Testis (tissue), 3 donors: ENCODE measurements around the gene RDH13. TPM values are rescaled to one million over a fixed set of nuclear protein-coding genes. Genes with fewer than 3 reads are reported as not detected.
"Not testable (repeated sequence)": the region's sequence is repeated elsewhere in the genome, so short reads cannot be mapped to it uniquely, and the experiment has no call there.

ENCODE experiments used
- DNase-seq: peaks from one replicate; pipeline ENCODE4 v3.0.0-alpha.2; 2019
- H3K27ac ChIP-seq, 2 donors: fragments of 200-600 bp; sonication (generic); one replicate each; pipeline ENCODE4 v1.5.1; 2019
- H3K27me3 ChIP-seq: fragments of 200-600 bp; sonication (generic); one replicate; pipeline ENCODE4 v1.5.1; 2019
- H3K36me3 ChIP-seq: fragments of 200-600 bp; sonication (generic); one replicate; pipeline ENCODE4 v1.5.1; 2017; ENCODE audit warnings: low read depth; ENCODE audit errors: missing control alignments
- H3K4me1 ChIP-seq: fragments of 200-600 bp; sonication (generic); one replicate; pipeline ENCODE4 v1.5.1; 2019
- H3K4me3 ChIP-seq, 2 donors: fragments of 200-600 bp; sonication (generic); one replicate each; pipeline ENCODE4 v1.5.1; 2017 to 2019
- H3K9me3 ChIP-seq: fragments of 200-600 bp; sonication (generic); one replicate; pipeline ENCODE4 v1.5.1; 2017
- POLR2A ChIP-seq: fragments of 450-650 bp; IDR thresholded peaks from one replicate; pipeline ENCODE4 v1.6.1; 2017; ENCODE audit warnings: antibody characterized with exemption, mild to moderate bottlenecking, moderate library complexity
- WGBS, 2 donors: methylation state at CpG; one replicate each; pipeline ENCODE4 v1.1.5; 2018; 5-methylcytosine and 5-hydroxymethylcytosine counted together
- intact Hi-C: fragments of 100-400 bp; cut with DNase I; formaldehyde crosslinking; loops from one replicate; pipeline ENCODE4 v1.15.1; 2023; ENCODE audit warnings: low total_unique reads
- polyA plus RNA-seq: library from polyadenylated mRNA; stranded (reverse); fragments of 350-450 nt; fragmentation: Illumina TruSeq; extraction: RNeasy Lipid Tissue Mini Kit (QIAGEN cat#74804); gene quantifications from one replicate; pipeline ENCODE4 v1.2.3, GENCODE V29; 2014; ENCODE audit warnings: low read depth, low replicate concordance; ENCODE audit not compliant: insufficient read depth
- total RNA-seq, 2 donors: library from RNA; depleted of rRNA; stranded (reverse); fragments of >200 nt; gene quantifications; one replicate each; pipeline ENCODE4 v1.2.3, GENCODE V29; 2016
- TF ChIP-seq, protein P1 (sequence below), 3 experiments: fragments of 450-650 bp in 2 of 3; fragments of 200-600 bp in 1 of 3; sonication (generic) in 1 of 3; IDR thresholded peaks; one replicate each; pipeline ENCODE4 v1.5.1; 2016 to 2019; ENCODE audit warnings: antibody characterized with exemption in 3 of 3, mild to moderate bottlenecking in 2 of 3, moderate library complexity in 1 of 3

RDH13 gene
- total and polyA plus RNA-seq, 3 donors from 2014 or later: 13.9 to 24.3 (median 22.5) TPM

DNA sequence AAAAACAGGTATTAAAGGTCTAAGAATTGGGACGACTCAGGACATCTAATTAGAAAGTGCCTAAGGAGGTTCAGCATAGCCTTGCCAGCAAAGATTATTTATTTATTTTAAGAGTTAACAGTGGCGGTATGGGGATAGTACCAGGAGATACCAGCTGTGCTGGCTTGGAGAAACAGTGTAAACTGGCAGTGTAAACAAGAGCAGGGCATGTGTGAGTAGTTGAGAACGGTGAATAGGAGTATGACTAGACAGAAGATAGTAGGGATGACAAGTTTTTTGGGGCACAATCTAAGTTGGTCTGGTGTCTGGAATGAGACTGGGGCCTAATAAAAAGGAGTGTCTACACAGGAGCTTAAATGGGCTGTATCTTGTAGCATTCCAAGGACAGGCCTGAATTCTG is 55.4 kb downstream of the RDH13 start:
- 73 to 83% methylated on average over 3 of the region's 3 CpGs for WGBS, 2 donors
- DNase-seq, H3K36me3 ChIP-seq, H3K9me3 ChIP-seq, intact Hi-C loops, H3K27ac ChIP-seq, H3K4me3 ChIP-seq, H3K27me3 ChIP-seq, H3K4me1 ChIP-seq: not testable (repeated sequence)

DNA sequence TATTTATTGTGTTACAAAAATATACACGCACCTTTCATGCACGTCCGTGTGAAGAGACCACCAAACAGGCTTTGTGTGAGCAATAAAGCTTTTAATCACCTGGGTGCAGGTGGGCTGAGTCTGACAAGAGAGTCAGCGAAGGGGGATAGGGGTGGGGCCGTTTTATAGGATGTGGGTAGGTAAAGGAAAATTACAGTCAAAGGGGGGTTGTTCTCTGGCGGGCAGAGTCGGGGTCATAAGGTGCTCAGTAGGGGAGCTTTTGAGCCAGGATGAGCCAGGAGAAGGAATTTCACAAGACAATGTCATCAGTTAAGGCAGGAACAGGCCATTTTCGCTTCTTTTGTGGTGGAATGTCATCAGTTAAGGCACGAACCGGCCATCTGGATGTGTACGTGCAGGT is 56.2 kb downstream of the RDH13 start:
- H3K36me3 ChIP-seq, DNase-seq, H3K9me3 ChIP-seq, H3K27me3 ChIP-seq, H3K4me1 ChIP-seq, intact Hi-C loops, H3K27ac ChIP-seq: not testable (repeated sequence)
- 62 to 67% methylated on average over 11 of the region's 11 CpGs for WGBS, 2 donors
- H3K4me3 ChIP-seq: peak overlapping the region in 1 of 2 donors; percentile 68

DNA sequence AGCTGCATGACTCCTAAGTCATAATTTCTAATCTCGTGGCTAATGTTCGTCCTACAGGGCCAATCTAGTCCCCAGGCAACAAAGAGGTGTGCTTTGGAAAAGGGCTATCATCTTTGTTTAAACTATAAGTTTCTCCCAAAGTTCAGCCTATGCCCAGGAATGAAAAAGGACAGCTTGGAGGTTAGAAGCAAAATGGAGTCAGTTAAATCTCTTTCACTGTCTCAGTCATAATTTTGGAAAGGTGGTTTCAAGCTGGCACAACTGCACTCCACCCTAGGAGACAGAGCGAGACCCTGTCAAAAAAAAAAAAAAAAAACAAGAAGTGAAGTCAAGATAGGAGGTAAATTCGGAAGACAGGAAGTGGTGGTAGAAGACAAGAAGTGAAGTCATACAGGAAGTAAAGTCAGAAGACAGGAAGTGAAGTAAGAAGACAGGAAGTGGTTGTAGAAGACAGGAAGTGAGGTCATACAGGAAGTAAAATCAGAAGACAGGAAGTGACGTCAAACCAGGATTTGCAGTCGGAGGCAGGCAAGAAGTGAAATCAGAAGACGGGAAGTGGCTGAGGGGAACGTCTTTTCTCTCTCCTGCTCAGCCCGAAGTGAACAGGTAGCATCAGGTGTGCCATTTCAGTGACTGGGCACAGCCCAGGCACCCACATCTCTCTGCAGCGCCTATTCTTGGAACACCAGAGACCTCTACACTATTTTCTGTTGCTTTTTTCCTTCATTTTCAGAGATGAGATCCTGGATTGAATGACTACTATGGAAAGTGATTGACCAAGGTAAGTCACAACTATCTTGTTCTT is 57.1 kb downstream of the RDH13 start:
- no peaks in the 10 kb centered on the region for H3K36me3 ChIP-seq
- no peaks in the 10 kb centered on the region for H3K4me1 ChIP-seq
- 42% methylated on average over 10 of the region's 10 CpGs for WGBS, 2 donors
- no peaks in the 10 kb centered on the region for H3K27me3 ChIP-seq
- no peaks in the 10 kb centered on the region for H3K9me3 ChIP-seq
- DNase-seq: peak; percentile 68
- TF ChIP-seq, protein P1, sequence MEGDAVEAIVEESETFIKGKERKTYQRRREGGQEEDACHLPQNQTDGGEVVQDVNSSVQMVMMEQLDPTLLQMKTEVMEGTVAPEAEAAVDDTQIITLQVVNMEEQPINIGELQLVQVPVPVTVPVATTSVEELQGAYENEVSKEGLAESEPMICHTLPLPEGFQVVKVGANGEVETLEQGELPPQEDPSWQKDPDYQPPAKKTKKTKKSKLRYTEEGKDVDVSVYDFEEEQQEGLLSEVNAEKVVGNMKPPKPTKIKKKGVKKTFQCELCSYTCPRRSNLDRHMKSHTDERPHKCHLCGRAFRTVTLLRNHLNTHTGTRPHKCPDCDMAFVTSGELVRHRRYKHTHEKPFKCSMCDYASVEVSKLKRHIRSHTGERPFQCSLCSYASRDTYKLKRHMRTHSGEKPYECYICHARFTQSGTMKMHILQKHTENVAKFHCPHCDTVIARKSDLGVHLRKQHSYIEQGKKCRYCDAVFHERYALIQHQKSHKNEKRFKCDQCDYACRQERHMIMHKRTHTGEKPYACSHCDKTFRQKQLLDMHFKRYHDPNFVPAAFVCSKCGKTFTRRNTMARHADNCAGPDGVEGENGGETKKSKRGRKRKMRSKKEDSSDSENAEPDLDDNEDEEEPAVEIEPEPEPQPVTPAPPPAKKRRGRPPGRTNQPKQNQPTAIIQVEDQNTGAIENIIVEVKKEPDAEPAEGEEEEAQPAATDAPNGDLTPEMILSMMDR (IDR thresholded peaks at IDR 0.05): no peak
- peak; percentile 24 for TF ChIP-seq POLR2A
- peak overlapping the region; percentile 3 to 42 for H3K27ac ChIP-seq
- intact Hi-C loops: no loop called here
- H3K4me3 ChIP-seq: peak overlapping the region; percentile 34 to 68

DNA sequence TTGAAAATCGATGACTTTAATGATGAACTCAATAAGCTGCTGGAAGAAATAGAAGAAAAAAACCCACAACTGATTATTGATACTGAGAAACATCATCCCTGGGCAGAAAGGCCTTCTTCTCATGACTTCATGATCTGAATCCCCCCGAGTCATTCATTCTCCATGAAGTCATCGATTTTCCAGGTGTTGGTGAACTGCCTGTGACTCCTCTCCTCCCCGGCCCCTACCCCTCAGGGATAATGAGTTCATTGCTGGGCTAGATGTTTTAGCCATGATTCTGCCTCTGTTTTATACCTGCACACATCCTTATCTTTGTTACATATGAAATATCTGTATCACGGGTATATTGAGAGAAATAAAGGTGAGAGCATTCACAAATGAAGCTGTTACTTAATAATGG is 62.2 kb downstream of the RDH13 start:
- Histone ChIP-seq H3K27ac (no peak overlapping the region), H3K27me3 (no peaks in the 10 kb centered on the region)
- TF ChIP-seq, protein P1 (IDR thresholded peaks at IDR 0.05): no peak
- TF ChIP-seq POLR2A: no peak

DNA sequence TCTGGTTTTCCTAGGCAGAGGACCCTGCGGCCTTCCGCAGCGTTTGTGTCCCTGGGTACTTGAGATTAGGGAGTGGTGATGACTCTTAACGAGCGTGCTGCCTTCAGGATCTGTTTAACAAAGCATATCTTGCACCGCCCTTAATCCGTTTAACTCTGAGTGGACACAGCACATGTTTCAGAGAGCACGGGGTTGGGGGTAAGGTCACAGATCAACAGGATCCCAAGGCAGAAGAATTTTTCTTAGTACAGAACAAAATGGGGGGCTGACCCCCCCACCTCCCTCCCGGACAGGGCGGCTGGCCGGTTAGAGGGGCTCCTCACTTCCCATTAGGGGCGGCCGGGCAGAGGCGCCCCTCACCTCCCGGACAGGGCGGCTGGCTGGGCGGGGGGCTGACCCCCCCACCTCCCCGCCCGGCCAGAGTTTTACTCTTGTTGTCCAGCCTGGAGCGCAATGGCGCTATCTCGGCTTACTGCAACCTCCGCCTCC is 64.2 kb downstream of the RDH13 start:
- H3K27ac ChIP-seq, H3K36me3 ChIP-seq, intact Hi-C loops, H3K9me3 ChIP-seq, H3K4me1 ChIP-seq, DNase-seq, H3K4me3 ChIP-seq, H3K27me3 ChIP-seq: not testable (repeated sequence)
- WGBS, 2 donors: 75 to 81% methylated on average over 11 to 15 of the region's 23 CpGs

More for the DNA sequence above, 62.2 kb downstream of the RDH13 start:
- no peak for DNase-seq
- Histone ChIP-seq H3K9me3 (no peaks in the 10 kb centered on the region), H3K4me3 (no peak overlapping the region), H3K36me3 (no peaks in the 10 kb centered on the region), H3K4me1 (no peaks in the 10 kb centered on the region)
- 72 to 79% methylated on average over 5 of the region's 5 CpGs for WGBS, 2 donors
- intact Hi-C loops: no loop called here

DNA sequence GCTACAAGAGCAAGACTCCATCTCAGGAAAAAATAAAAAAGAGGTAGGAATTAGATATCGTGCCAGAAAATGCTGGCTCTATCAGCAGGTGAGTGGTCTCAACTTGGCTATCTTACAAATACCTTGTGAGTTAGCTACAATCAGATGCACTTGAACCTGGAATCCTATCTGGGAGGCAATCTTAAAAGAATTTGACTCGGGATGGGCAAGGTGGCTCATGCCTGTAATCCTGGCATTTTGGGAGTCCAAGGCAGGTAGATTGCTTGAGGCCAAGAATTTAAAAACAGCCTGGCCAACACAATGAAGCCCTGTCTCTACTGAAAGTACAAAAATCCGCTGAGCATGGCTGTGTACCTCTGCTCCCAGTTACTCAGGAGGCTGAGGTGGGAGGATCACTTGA is 67.4 kb downstream of the RDH13 start:
- Histone ChIP-seq H3K27me3 (no peaks in the 10 kb centered on the region), H3K4me1 (no peaks in the 10 kb centered on the region), H3K4me3 (no peak overlapping the region), H3K9me3 (no peaks in the 10 kb centered on the region), H3K27ac (no peak overlapping the region), H3K36me3 (no peaks in the 10 kb centered on the region)
- 88 to 94% methylated on average over 3 of the region's 3 CpGs for WGBS, 2 donors
- intact Hi-C loops: no loop called here
- no peak for TF ChIP-seq POLR2A
- TF ChIP-seq, protein P1 (IDR thresholded peaks at IDR 0.05): no peak
- DNase-seq: no peak

Other genes with a start within 250 kb of the RDH13 start
- gene KIR3DL1, start 246.7 kb downstream of the RDH13 start, total RNA-seq: not detected
- gene KIR3DL1, start 246.7 kb downstream of the RDH13 start, polyA plus RNA-seq: not detected
- gene KIR2DS4, start 230.5 kb downstream of the RDH13 start, total RNA-seq: under 1 TPM in 1 of 2 donors, not detected in 1; 0.19 TPM
- gene KIR2DS4, start 230.5 kb downstream of the RDH13 start, polyA plus RNA-seq: not detected
- gene KIR3DL2, start 212.7 kb downstream of the RDH13 start, total RNA-seq: not detected
- gene KIR3DL2, start 212.7 kb downstream of the RDH13 start, polyA plus RNA-seq: not detected
- gene FCAR, start 188.9 kb downstream of the RDH13 start, total RNA-seq: not detected
- gene FCAR, start 188.9 kb downstream of the RDH13 start, polyA plus RNA-seq: not detected
- gene NCR1, start 157.0 kb downstream of the RDH13 start, total RNA-seq: under 1 TPM; 0.31 to 0.43 TPM
- gene NCR1, start 157.0 kb downstream of the RDH13 start, polyA plus RNA-seq: 0.44 TPM
- 10 to 100 TPM in 1 of 2 donors, 1 to 10 TPM in 1; 9.0 to 11.7 TPM for gene NLRP7, start 115.6 kb downstream of the RDH13 start, total RNA-seq
- 14.5 TPM for gene NLRP7, start 115.6 kb downstream of the RDH13 start, polyA plus RNA-seq
- 10 to 100 TPM; 41.9 to 46.4 TPM for gene NLRP2, start 96.8 kb downstream of the RDH13 start, total RNA-seq
- 42.6 TPM for gene NLRP2, start 96.8 kb downstream of the RDH13 start, polyA plus RNA-seq
- gene GP6, start 24.9 kb downstream of the RDH13 start, total RNA-seq: 1 to 10 TPM; 1.1 to 3.2 TPM
- gene GP6, start 24.9 kb downstream of the RDH13 start, polyA plus RNA-seq: 5.3 TPM
- 1 to 10 TPM; 3.4 to 3.6 TPM for gene EPS8L1, start 12.7 kb upstream of the RDH13 start, total RNA-seq
- gene EPS8L1, start 12.7 kb upstream of the RDH13 start, polyA plus RNA-seq: 13.3 TPM
- gene PPP1R12C, start 54.5 kb upstream of the RDH13 start, total RNA-seq: 100 to 1,000 TPM; 184 to 206 TPM
- gene PPP1R12C, start 54.5 kb upstream of the RDH13 start, polyA plus RNA-seq: 220 TPM
- 10 to 100 TPM; 13.0 to 14.5 TPM for gene TNNT1, start 86.1 kb upstream of the RDH13 start, total RNA-seq
- gene TNNT1, start 86.1 kb upstream of the RDH13 start, polyA plus RNA-seq: 84.0 TPM
- gene TNNI3, start 94.6 kb upstream of the RDH13 start, total RNA-seq: 10 to 100 TPM; 14.2 to 30.3 TPM
- 20.8 TPM for gene TNNI3, start 94.6 kb upstream of the RDH13 start, polyA plus RNA-seq
- gene DNAAF3, start 103.5 kb upstream of the RDH13 start, total RNA-seq: 100 to 1,000 TPM in 1 of 2 donors, 10 to 100 TPM in 1; 69.9 to 102 TPM
- gene DNAAF3, start 103.5 kb upstream of the RDH13 start, polyA plus RNA-seq: 173 TPM
- gene SYT5, start 117.1 kb upstream of the RDH13 start, total RNA-seq: 1 to 10 TPM; 1.6 to 5.0 TPM
- 11.7 TPM for gene SYT5, start 117.1 kb upstream of the RDH13 start, polyA plus RNA-seq
- 10 to 100 TPM in 1 of 2 donors, 1 to 10 TPM in 1; 6.0 to 11.3 TPM for gene PTPRH, start 146.4 kb upstream of the RDH13 start, total RNA-seq
- 1.6 TPM for gene PTPRH, start 146.4 kb upstream of the RDH13 start, polyA plus RNA-seq
- gene TMEM86B, start 165.6 kb upstream of the RDH13 start, total RNA-seq: 10 to 100 TPM; 13.4 to 13.9 TPM
- gene TMEM86B, start 165.6 kb upstream of the RDH13 start, polyA plus RNA-seq: 12.8 TPM
- gene PPP6R1, start 195.9 kb upstream of the RDH13 start, total RNA-seq: 100 to 1,000 TPM; 178 to 179 TPM
- 217 TPM for gene PPP6R1, start 195.9 kb upstream of the RDH13 start, polyA plus RNA-seq
- gene HSPBP1, start 217.0 kb upstream of the RDH13 start, total RNA-seq: 10 to 100 TPM; 43.5 to 48.2 TPM
- gene HSPBP1, start 217.0 kb upstream of the RDH13 start, polyA plus RNA-seq: 42.7 TPM
- gene BRSK1, start 220.8 kb upstream of the RDH13 start, total RNA-seq: 10 to 100 TPM; 14.9 to 20.7 TPM
- gene BRSK1, start 220.8 kb upstream of the RDH13 start, polyA plus RNA-seq: 12.8 TPM